C4-2B (cell line): ENCODE results near the gene RFC4.

Source experiments
- ZFX ChIP-seq: fragments of 450-650 bp; IDR thresholded peaks from 2 replicates; pipeline ENCODE4 v1.6.1; 2017
- TF ChIP-seq, protein P1 (sequence below): fragments of 450-650 bp; conservative IDR thresholded peaks from 2 replicates; pipeline ENCODE4 v1.5.1; 2017; ENCODE audit warnings: mild to moderate bottlenecking

DNA sequence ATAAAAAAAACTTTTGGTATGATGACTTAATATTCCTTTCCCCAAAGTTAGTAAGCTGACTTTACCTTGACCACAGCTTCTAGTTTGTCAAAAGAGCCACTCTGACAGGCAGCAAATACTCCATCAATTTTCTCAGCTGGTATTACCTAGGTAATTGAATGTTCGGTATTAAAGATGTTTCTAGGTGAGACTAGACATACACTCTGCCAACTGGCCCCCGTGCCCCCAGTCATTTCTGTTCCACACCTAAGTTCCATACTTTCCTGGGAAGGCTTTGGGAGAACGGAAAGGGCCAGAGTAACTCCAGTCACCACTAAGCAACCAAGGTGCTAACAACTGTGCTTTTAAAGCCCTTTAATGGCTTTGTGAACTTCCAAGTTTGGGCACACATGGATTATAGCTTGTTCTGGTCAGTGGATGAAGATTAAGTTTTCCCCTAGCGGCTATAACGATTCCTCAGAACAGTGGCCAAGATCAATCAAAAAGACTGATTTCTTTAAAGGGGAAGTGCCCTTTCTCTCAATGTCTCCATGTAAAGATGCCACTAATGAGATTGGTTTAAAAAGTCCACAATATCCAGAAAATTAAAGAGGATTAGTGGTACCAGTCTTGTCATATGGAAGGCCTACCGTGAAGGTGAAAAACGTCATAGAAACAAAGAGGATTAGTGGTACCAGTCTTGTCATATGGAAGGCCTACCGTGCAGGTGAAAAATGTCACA lies 15.9 kb downstream of the RFC4 start:
- TF ChIP-seq, protein P1, sequence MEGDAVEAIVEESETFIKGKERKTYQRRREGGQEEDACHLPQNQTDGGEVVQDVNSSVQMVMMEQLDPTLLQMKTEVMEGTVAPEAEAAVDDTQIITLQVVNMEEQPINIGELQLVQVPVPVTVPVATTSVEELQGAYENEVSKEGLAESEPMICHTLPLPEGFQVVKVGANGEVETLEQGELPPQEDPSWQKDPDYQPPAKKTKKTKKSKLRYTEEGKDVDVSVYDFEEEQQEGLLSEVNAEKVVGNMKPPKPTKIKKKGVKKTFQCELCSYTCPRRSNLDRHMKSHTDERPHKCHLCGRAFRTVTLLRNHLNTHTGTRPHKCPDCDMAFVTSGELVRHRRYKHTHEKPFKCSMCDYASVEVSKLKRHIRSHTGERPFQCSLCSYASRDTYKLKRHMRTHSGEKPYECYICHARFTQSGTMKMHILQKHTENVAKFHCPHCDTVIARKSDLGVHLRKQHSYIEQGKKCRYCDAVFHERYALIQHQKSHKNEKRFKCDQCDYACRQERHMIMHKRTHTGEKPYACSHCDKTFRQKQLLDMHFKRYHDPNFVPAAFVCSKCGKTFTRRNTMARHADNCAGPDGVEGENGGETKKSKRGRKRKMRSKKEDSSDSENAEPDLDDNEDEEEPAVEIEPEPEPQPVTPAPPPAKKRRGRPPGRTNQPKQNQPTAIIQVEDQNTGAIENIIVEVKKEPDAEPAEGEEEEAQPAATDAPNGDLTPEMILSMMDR: no peak; the same call in 1 of the 2 replicates
- no peak for TF ChIP-seq ZFX
